Measurements from ENCODE around the gene SHC1. TPM values are rescaled to one million over a fixed set of nuclear protein-coding genes. Genes with fewer than 3 reads are reported as not detected.

The SHC1 gene
- polyA plus RNA-seq, 3 donors = 26.7 to 70.6 (median 31.5) TPM

GRCh38 chr1:154925335-154926170, 45.0 kb downstream of the SHC1 start:
- no peaks in the 10 kb centered on the region for H3K9me3 Mint-ChIP-seq
- no peaks in the 10 kb centered on the region for H4K20me1 ChIP-seq (ENCODE audit: insufficient read depth, low read length)
- no peaks in the 10 kb centered on the region for H3K79me2 ChIP-seq (ENCODE audit: insufficient read depth, low read length)
- intact Hi-C loops (cut with micrococcal nuclease) = no loop called here
- 88% methylated on average over 1 of the region's 3 CpGs for WGBS (ENCODE audit: insufficient coverage)
- no peaks in the 10 kb centered on the region for H3K9me3 ChIP-seq (replicated peaks in 1 of 2; ENCODE audit: control insufficient read depth in 1 of 2, insufficient read depth in 1 of 2, low read length in 2 of 2)
- H3K27ac Mint-ChIP-seq = peak overlapping the region in 2 of 7 donors; percentile 60 to 72
- H3K4me1 ChIP-seq (ENCODE audit: control insufficient read depth in 1 of 2, insufficient read depth in 2 of 2, low read length in 2 of 2) = peaks cover 9% of the 10 kb centered on the region in 2 donors
- H3K36me3 Mint-ChIP-seq = peaks cover 71 to 88% of the 10 kb centered on the region in 2 donors
- TF ChIP-seq CTCF (IDR thresholded peaks at IDR 0.05) = no peak
- H3K27ac ChIP-seq (ENCODE audit: low read depth in 1 of 2, low read length in 2 of 2) = peak overlapping the region in 1 of 2 donors; percentile 51
- H3K4me3 ChIP-seq (replicated peaks in 1 of 3; ENCODE audit: low read depth in 2 of 3, low read length in 3 of 3) = no peak overlapping the region
- H3K36me3 ChIP-seq (replicated peaks in 1 of 2; ENCODE audit: control insufficient read depth in 1 of 2, insufficient read depth in 2 of 2, low read length in 2 of 2) = peaks cover 55 to 89% of the 10 kb centered on the region in 2 donors
- H2AFZ ChIP-seq (ENCODE audit: insufficient read depth, low read depth, low read length, poor library complexity, severe bottlenecking) = no peak overlapping the region
- H3K27me3 Mint-ChIP-seq (ENCODE audit: low read depth in 3 of 3) = peaks cover 0 to 3% (median 1%) of the 10 kb centered on the region in 3 donors
- no peak overlapping the region for H3K9ac ChIP-seq (ENCODE audit: insufficient read depth, low read length, poor library complexity, severe bottlenecking)
- no peak overlapping the region for H3K4me2 ChIP-seq (replicated peaks; ENCODE audit: extremely low read depth, low read length, poor library complexity, severe bottlenecking)
- no peak overlapping the region for H3K4me3 Mint-ChIP-seq
- H3K4me1 Mint-ChIP-seq = peaks cover 15% of the 10 kb centered on the region
- H3K27me3 ChIP-seq (ENCODE audit: control insufficient read depth in 2 of 2, insufficient read depth in 2 of 2, low read length in 2 of 2) = no peaks in the 10 kb centered on the region
- DNase-seq = no peak

GRCh38 chr1:154923695-154924094, 46.9 kb downstream of the SHC1 start:
- no peaks in the 10 kb centered on the region for H3K9me3 Mint-ChIP-seq
- Histone ChIP-seq H3K27me3 (ENCODE audit: control insufficient read depth in 2 of 2, insufficient read depth in 2 of 2, low read length in 2 of 2) (no peaks in the 10 kb centered on the region), H3K4me2 (replicated peaks; ENCODE audit: extremely low read depth, low read length, poor library complexity, severe bottlenecking) (no peak overlapping the region), H3K4me3 (replicated peaks in 1 of 3; ENCODE audit: low read depth in 2 of 3, low read length in 3 of 3) (no peak overlapping the region), H3K36me3 (replicated peaks in 1 of 2; ENCODE audit: control insufficient read depth in 1 of 2, insufficient read depth in 2 of 2, low read length in 2 of 2) (peaks cover 43 to 72% of the 10 kb centered on the region in 2 donors), H3K9ac (ENCODE audit: insufficient read depth, low read length, poor library complexity, severe bottlenecking) (no peak overlapping the region), H2AFZ (ENCODE audit: insufficient read depth, low read depth, low read length, poor library complexity, severe bottlenecking) (no peak overlapping the region), H4K20me1 (ENCODE audit: insufficient read depth, low read length) (no peaks in the 10 kb centered on the region), H3K9me3 (replicated peaks in 1 of 2; ENCODE audit: control insufficient read depth in 1 of 2, insufficient read depth in 1 of 2, low read length in 2 of 2) (no peaks in the 10 kb centered on the region), H3K79me2 (ENCODE audit: insufficient read depth, low read length) (no peaks in the 10 kb centered on the region), H3K27ac (ENCODE audit: low read depth in 1 of 2, low read length in 2 of 2) (no peak overlapping the region), H3K4me1 (ENCODE audit: control insufficient read depth in 1 of 2, insufficient read depth in 2 of 2, low read length in 2 of 2) (peaks cover 9% of the 10 kb centered on the region in 2 donors)
- intact Hi-C loops (cut with micrococcal nuclease) = no loop called here
- no peak overlapping the region for H3K27ac Mint-ChIP-seq
- no peak overlapping the region for H3K4me3 Mint-ChIP-seq
- peaks cover 0 to 1% (median 1%) of the 10 kb centered on the region in 3 donors for H3K27me3 Mint-ChIP-seq (ENCODE audit: low read depth in 3 of 3)
- DNase-seq = no peak
- peaks cover 15% of the 10 kb centered on the region for H3K4me1 Mint-ChIP-seq
- WGBS (ENCODE audit: insufficient coverage) = 100% methylated on average over 1 of the region's 3 CpGs
- peaks cover 62 to 89% of the 10 kb centered on the region in 2 donors for H3K36me3 Mint-ChIP-seq
- no peak for TF ChIP-seq CTCF (IDR thresholded peaks at IDR 0.05)

Measured in CD14-positive monocyte (primary cell).